Amniotic stem cell (primary cell): Measurements from ENCODE around the gene ZNF275.
"Not testable (repeated sequence)": the region's sequence is repeated elsewhere in the genome, so short reads cannot be mapped to it uniquely, and the experiment has no call there.

Source experiments
- DNase-seq: peaks from one replicate; lab custom pipeline; 2025; lab: John Stamatoyannopoulos, UW

ZNF275 gene

GRCh38 chrX:153387987-153388721 is 54.2 kb downstream of the ZNF275 start:
- no peak for DNase-seq

- no peak for DNase-seq
Observed at GRCh38 chrX:153388722-153389459, 54.9 kb downstream of the ZNF275 start.

GRCh38 chrX:153389460-153389768 is 55.5 kb downstream of the ZNF275 start:
- not testable (repeated sequence) for DNase-seq

- no peak for DNase-seq
Observed at GRCh38 chrX:153392642-153393321, 58.8 kb downstream of the ZNF275 start.

GRCh38 chrX:153394612-153395011 is 60.7 kb downstream of the ZNF275 start:
- no peak for DNase-seq

- no peak for DNase-seq
Observed at GRCh38 chrX:153395613-153396319, 61.8 kb downstream of the ZNF275 start.

GRCh38 chrX:153396320-153397195 is 62.6 kb downstream of the ZNF275 start:
- DNase-seq = no peak

GRCh38 chrX:153397256-153397960 is 63.5 kb downstream of the ZNF275 start:
- no peak for DNase-seq

- no peak for DNase-seq
Observed at GRCh38 chrX:153398275-153398960, 64.5 kb downstream of the ZNF275 start.

GRCh38 chrX:153400146-153401132 is 66.5 kb downstream of the ZNF275 start:
- DNase-seq = no peak

- no peak for DNase-seq
Observed at GRCh38 chrX:153401133-153401764, 67.3 kb downstream of the ZNF275 start, which contains the start of gene PNMA6E. Gene PNMA6E, minus strand, starts transcription at chrX:153401350. Its CDS starts 2,501 bp downstream, at chrX:153398849.
